Left lung (tissue), 10 donors: ENCODE measurements around the gene IKZF1. TPM values are rescaled to one million over a fixed set of nuclear protein-coding genes. Genes with fewer than 3 reads are reported as not detected.

Experiments
- ATAC-seq: fragments of 200-7000 bp; cut with Tn5 transposase; one replicate; pipeline ENCODE4 v1.9.1; 2020; ENCODE audit warnings: moderate library complexity
- DNase-seq, 4 donors: peaks; one replicate each; pipeline ENCODE4 v3.0.0-alpha.2; 2013 to 2020
- H3K27ac ChIP-seq, 2 donors: fragments of 200-600 bp; sonication (generic) in 1 of 2; one replicate each; pipeline versions ENCODE4 v1.5.0 to v1.8.0; 2020 to 2021
- H3K27me3 ChIP-seq, 2 donors: fragments of 200-600 bp; sonication (generic) in 1 of 2; one replicate each; pipeline versions ENCODE4 v1.5.0 to v1.8.0; 2020 to 2021
- H3K36me3 ChIP-seq, 2 donors: fragments of 200-600 bp; sonication (generic) in 1 of 2; one replicate each; pipeline versions ENCODE4 v1.5.0 to v1.8.0; 2020 to 2021
- H3K4me1 ChIP-seq, 2 donors: fragments of 200-600 bp; one replicate each; pipeline ENCODE4 v1.8.0; 2021
- H3K4me3 ChIP-seq, 2 donors: fragments of 200-600 bp; sonication (generic) in 1 of 2; one replicate each; pipeline versions ENCODE4 v1.5.0 to v1.8.0; 2020 to 2021; ENCODE audit warnings: mild to moderate bottlenecking in 1 of 2
- H3K9me3 ChIP-seq, 2 donors: fragments of 200-600 bp; sonication (generic) in 1 of 2; one replicate each; pipeline versions ENCODE4 v1.5.0 to v1.8.0; 2020 to 2021
- CTCF ChIP-seq, 2 donors: fragments of 200-600 bp; sonication (generic) in 1 of 2; IDR thresholded peaks; one replicate each; pipeline versions ENCODE4 v1.5.0 to v1.8.0; 2021; ENCODE audit warnings: antibody characterized with exemption in 2 of 2
- intact Hi-C, 2 donors: fragments of 100-400 bp; cut with DNase I; formaldehyde crosslinking; loops; one replicate each; pipeline versions ENCODE4 v1.11.2 to v1.14.2; 2022
- polyA plus RNA-seq, 6 donors: library from polyadenylated mRNA; unstranded; fragments of 120-200 nt; gene quantifications; one replicate each; pipeline ENCODE4 v1.2.1, GENCODE V29; 2013; ENCODE audit not compliant: insufficient read length in 6 of 6
- total RNA-seq, 2 donors: library from RNA; stranded (reverse); fragmentation: NEBNext Ultra II Directional; extraction: Animal tissue kit (Norgen Biotek cat#: 25700); gene quantifications; one replicate each; pipeline ENCODE4 v1.2.1, GENCODE V29; 2021
- donor health status: DM: no; HTN: yes; CAD: no.
- donor health status: DM: no; HTN: no; CAD: no.

Gene IKZF1
- total and polyA plus RNA-seq, 8 donors = 1.9 to 50.2 (median 2.3) TPM

GRCh38 chr7:50330254-50330653 is 25.7 kb downstream of the IKZF1 start:
- DNase-seq (no peak), ATAC-seq (no peak)
- peak overlapping the region in 1 of 2 donors; percentile 61 for H3K27ac ChIP-seq
- intact Hi-C loops = no loop called here
- H3K27me3 ChIP-seq = peaks cover 0 to 4% of the 10 kb centered on the region in 2 donors
- H3K4me1 ChIP-seq = peaks cover 0 to 53% of the 10 kb centered on the region in 2 donors
- no peak for TF ChIP-seq CTCF (IDR thresholded peaks at IDR 0.05)
- peaks cover 0 to 15% of the 10 kb centered on the region in 2 donors for H3K36me3 ChIP-seq
- H3K9me3 ChIP-seq = no peaks in the 10 kb centered on the region
- no peak overlapping the region for H3K4me3 ChIP-seq

GRCh38 chr7:50330696-50331095 is 26.2 kb downstream of the IKZF1 start:
- no peak for ATAC-seq

GRCh38 chr7:50331564-50332208 is 27.2 kb downstream of the IKZF1 start:
- peak in 1 of 4 donors; percentile 38 for DNase-seq
- Histone ChIP-seq H3K9me3 (no peaks in the 10 kb centered on the region), H3K4me1 (peaks cover 0 to 66% of the 10 kb centered on the region in 2 donors), H3K4me3 (no peak overlapping the region), H3K27me3 (peaks cover 0 to 1% of the 10 kb centered on the region in 2 donors), H3K27ac (peak overlapping the region in 1 of 2 donors; percentile 61), H3K36me3 (peaks cover 0 to 15% of the 10 kb centered on the region in 2 donors)
- intact Hi-C loops = no loop called here
- no peak for TF ChIP-seq CTCF (IDR thresholded peaks at IDR 0.05)
- peak; percentile 82 for ATAC-seq

More at GRCh38 chr7:50330696-50331095, 26.2 kb downstream of the IKZF1 start:
- Histone ChIP-seq H3K4me3 (no peak overlapping the region), H3K27ac (peak overlapping the region in 1 of 2 donors; percentile 61), H3K36me3 (peaks cover 0 to 15% of the 10 kb centered on the region in 2 donors), H3K27me3 (peaks cover 0 to 4% of the 10 kb centered on the region in 2 donors), H3K9me3 (no peaks in the 10 kb centered on the region), H3K4me1 (peaks cover 0 to 56% of the 10 kb centered on the region in 2 donors)
- no peak for DNase-seq
- TF ChIP-seq CTCF (IDR thresholded peaks at IDR 0.05) = no peak
- intact Hi-C loops = no loop called here

- Histone ChIP-seq H3K4me3 (no peak overlapping the region), H3K4me1 (peaks cover 0 to 75% of the 10 kb centered on the region in 2 donors), H3K36me3 (peaks cover 0 to 13% of the 10 kb centered on the region in 2 donors), H3K9me3 (no peaks in the 10 kb centered on the region), H3K27me3 (no peaks in the 10 kb centered on the region), H3K27ac (peak overlapping the region in 1 of 2 donors; percentile 61)
- DNase-seq (no peak), ATAC-seq (peak; percentile 70)
- intact Hi-C loops = no loop called here
- no peak for TF ChIP-seq CTCF (IDR thresholded peaks at IDR 0.05)
These were observed 28.0 kb downstream of the IKZF1 start for GRCh38 chr7:50332241-50333165.

GRCh38 chr7:50333221-50333651 is 28.7 kb downstream of the IKZF1 start:
- peak overlapping the region in 1 of 2 donors; percentile 11 for H3K27ac ChIP-seq

More at GRCh38 chr7:50333221-50333651, 28.7 kb downstream of the IKZF1 start:
- no peak for TF ChIP-seq CTCF (IDR thresholded peaks at IDR 0.05)
- no peaks in the 10 kb centered on the region for H3K9me3 ChIP-seq
- no peaks in the 10 kb centered on the region for H3K27me3 ChIP-seq
- peaks cover 0 to 6% of the 10 kb centered on the region in 2 donors for H3K36me3 ChIP-seq
- H3K4me3 ChIP-seq = no peak overlapping the region
- DNase-seq (no peak), ATAC-seq (no peak)
- intact Hi-C loops = no loop called here
- H3K4me1 ChIP-seq = peaks cover 0 to 82% of the 10 kb centered on the region in 2 donors
